IMR-90 (cell line): ENCODE measurements around the gene NAA80. TPM values are rescaled to one million over a fixed set of nuclear protein-coding genes. Genes with fewer than 3 reads are reported as not detected.

Source experiments
- ATAC-seq: fragments of 200-7000 bp; cut with Tn5 transposase; 2 replicates; pipeline ENCODE4 v1.9.1; 2020; ENCODE audit warnings: low read depth, mild to moderate bottlenecking, moderate library complexity
- BruUV-seq: library from RNA; stranded (reverse); fragments of 400-500 nt; replicated peaks from 2 replicates; lab custom pipeline; 2021; lab: Mats Ljungman, UMichigan
- CTCF ChIA-PET: fragments of 300-600 bp; formaldehyde crosslinking; extraction: SDS; loops from one replicate; lab custom pipeline; 2021; ENCODE audit warnings: antibody characterized with exemption; lab: Yijun Ruan, JAX
- POLR2A ChIA-PET: fragments of 300-600 bp; sonication (Branson Sonifier 250); formaldehyde crosslinking; loops from one replicate; lab custom pipeline; 2022; ENCODE audit warnings: antibody characterized with exemption; ENCODE audit not compliant: unreplicated experiment; lab: Charles Lee
- DNase-seq: peaks from one replicate; pipeline ENCODE4 v3.0.0; 2013
- H2AFZ ChIP-seq: replicated peaks from 2 replicates; pipeline ENCODE3; 2013; ENCODE audit warnings: low read length, mild to moderate bottlenecking; ENCODE audit not compliant: poor library complexity
- H2AK5ac ChIP-seq: 2 replicates; pipeline ENCODE4 v1.6.1; 2013; ENCODE audit warnings: low read depth, low read length, inconsistent platforms
- H2AK9ac ChIP-seq: replicated peaks from 2 replicates; pipeline ENCODE3; 2013; ENCODE audit warnings: mild to moderate bottlenecking, low read depth, low read length, moderate library complexity; ENCODE audit not compliant: poor library complexity
- H2BK120ac ChIP-seq: 2 replicates; pipeline ENCODE4 v1.6.1; 2013; ENCODE audit warnings: low read depth, low read length, inconsistent platforms
- H2BK15ac ChIP-seq: 3 replicates; pipeline ENCODE4 v1.6.1; 2013; ENCODE audit warnings: low read depth, low read length, inconsistent platforms
- H2BK20ac ChIP-seq: 2 replicates; pipeline ENCODE4 v1.6.1; 2013; ENCODE audit warnings: low read depth, mild to moderate bottlenecking, inconsistent platforms, low read length, moderate library complexity
- H2BK5ac ChIP-seq: 2 replicates; pipeline ENCODE4 v1.6.1; 2013; ENCODE audit warnings: mild to moderate bottlenecking, low read depth, low read length, inconsistent platforms; ENCODE audit not compliant: poor library complexity, severe bottlenecking
- H3K14ac ChIP-seq: replicated peaks from 2 replicates; pipeline ENCODE4 v1.6.1; 2013; ENCODE audit warnings: low read depth, low read length, inconsistent platforms
- H3K18ac ChIP-seq: 2 replicates; pipeline ENCODE4 v1.6.1; 2013; ENCODE audit warnings: low read depth, low read length, control low read depth
- H3K23ac ChIP-seq: 2 replicates; pipeline ENCODE4 v1.6.1; 2013; ENCODE audit warnings: low read depth, low read length, inconsistent platforms
- H3K27ac ChIP-seq: 2 replicates; pipeline ENCODE4 v1.5.1; 2013; ENCODE audit warnings: mild to moderate bottlenecking, control low read depth, low read length; ENCODE audit not compliant: insufficient read depth
- H3K27me3 ChIP-seq: 2 replicates; pipeline ENCODE4 v1.6.1; 2013; ENCODE audit warnings: low read length; ENCODE audit not compliant: control insufficient read depth, insufficient read depth
- H3K36me3 ChIP-seq: 2 replicates; pipeline ENCODE4 v1.6.1; 2013; ENCODE audit warnings: low read length, mixed read lengths; ENCODE audit not compliant: control insufficient read depth, insufficient read depth
- H3K4ac ChIP-seq: 2 replicates; pipeline ENCODE4 v1.6.1; 2013; ENCODE audit warnings: low read depth, low read length, inconsistent platforms
- H3K4me1 ChIP-seq: 2 replicates; pipeline ENCODE4 v1.6.1; 2013; ENCODE audit warnings: low read length, mixed read lengths; ENCODE audit not compliant: control insufficient read depth, insufficient read depth
- H3K4me2 ChIP-seq: 2 replicates; pipeline ENCODE4 v1.6.1; 2013; ENCODE audit warnings: low read depth, mild to moderate bottlenecking, control low read depth, low read length, moderate library complexity
- H3K4me3 ChIP-seq: 2 replicates; pipeline ENCODE4 v1.5.1; 2013; ENCODE audit warnings: low read depth, mild to moderate bottlenecking, control low read depth, low read length, moderate library complexity; ENCODE audit not compliant: insufficient read depth
- H3K56ac ChIP-seq: 2 replicates; pipeline ENCODE4 v1.6.1; 2013; ENCODE audit warnings: low read length, inconsistent platforms; ENCODE audit not compliant: insufficient read depth; ENCODE audit errors: extremely low read depth
- H3K79me1 ChIP-seq, 2 experiments: 2 replicates each; pipeline ENCODE4 v1.6.1; 2013; ENCODE audit warnings: low read length in 2 of 2, inconsistent platforms in 1 of 2, low read depth in 1 of 2
- H3K9ac ChIP-seq: 2 replicates; pipeline ENCODE4 v1.6.1; 2013; ENCODE audit warnings: low read depth, low read length, control low read depth
- H3K9me1 ChIP-seq: 2 replicates; pipeline ENCODE4 v1.6.1; 2013; ENCODE audit warnings: low read length, inconsistent platforms; ENCODE audit not compliant: insufficient read depth
- H3K9me3 ChIP-seq: 2 replicates; pipeline ENCODE4 v1.6.1; 2013; ENCODE audit warnings: low read length; ENCODE audit not compliant: control insufficient read depth, insufficient read depth
- H4K20me1 ChIP-seq: 2 replicates; pipeline ENCODE4 v1.6.1; 2013; ENCODE audit warnings: low read length, inconsistent platforms; ENCODE audit not compliant: insufficient read depth
- H4K5ac ChIP-seq: 2 replicates; pipeline ENCODE4 v1.6.1; 2013; ENCODE audit warnings: mild to moderate bottlenecking, low read depth, low read length, control low read depth
- H4K8ac ChIP-seq, 2 experiments: 2 replicates each; pipeline ENCODE4 v1.6.1; 2013; ENCODE audit warnings: low read depth in 2 of 2, low read length in 2 of 2, control low read depth in 1 of 2, inconsistent platforms in 1 of 2
- H4K91ac ChIP-seq: 2 replicates; pipeline ENCODE4 v1.6.1; 2013; ENCODE audit warnings: low read depth, low read length, inconsistent platforms; ENCODE audit not compliant: insufficient read depth
- BHLHE40 ChIP-seq: fragments of 150-350 bp; IDR thresholded peaks from 2 replicates; pipeline ENCODE4 v1.6.1; 2016; ENCODE audit warnings: mild to moderate bottlenecking, low read depth, low read length
- CEBPB ChIP-seq: IDR thresholded peaks from 2 replicates; pipeline ENCODE4 v1.6.1; 2012; ENCODE audit warnings: low read depth, low read length, improper control_type of control experiment
- CHD1 ChIP-seq: IDR thresholded peaks from 2 replicates; pipeline ENCODE4 v1.6.1; 2012; ENCODE audit warnings: low read depth, low read length, improper control_type of control experiment
- FOS ChIP-seq: fragments of 150-350 bp; IDR thresholded peaks from 2 replicates; pipeline ENCODE4 v1.6.1; 2016; ENCODE audit warnings: low read depth, low read length
- MAFK ChIP-seq: IDR thresholded peaks from 2 replicates; pipeline ENCODE4 v1.6.1; 2012; ENCODE audit warnings: low read depth, low read length, improper control_type of control experiment
- MAZ ChIP-seq: IDR thresholded peaks from 2 replicates; pipeline ENCODE4 v1.6.1; 2012; ENCODE audit warnings: low read depth, mild to moderate bottlenecking, low read length, improper control_type of control experiment, moderate library complexity, borderline replicate concordance
- MXI1 ChIP-seq: IDR thresholded peaks from 2 replicates; pipeline ENCODE4 v1.6.1; 2012; ENCODE audit warnings: low read depth, mild to moderate bottlenecking, low read length, moderate library complexity, borderline replicate concordance
- NFE2L2 ChIP-seq: fragments of 150-350 bp; IDR thresholded peaks from 2 replicates; pipeline ENCODE4 v1.6.1; 2016; ENCODE audit warnings: low read depth, mild to moderate bottlenecking, low read length
- POLR2A ChIP-seq: IDR thresholded peaks from 2 replicates; pipeline ENCODE4 v1.6.1; 2012; ENCODE audit warnings: mild to moderate bottlenecking, low read depth, low read length
- RAD21 ChIP-seq: IDR thresholded peaks from 2 replicates; pipeline ENCODE4 v1.6.1; 2012; ENCODE audit warnings: low read length, improper control_type of control experiment
- RCOR1 ChIP-seq: IDR thresholded peaks from 2 replicates; pipeline ENCODE4 v1.6.1; 2012; ENCODE audit warnings: mild to moderate bottlenecking, low read length, improper control_type of control experiment; ENCODE audit not compliant: insufficient replicate concordance
- RFX5 ChIP-seq: IDR thresholded peaks from 2 replicates; pipeline ENCODE4 v1.8.0; 2012; ENCODE audit warnings: low read depth, mild to moderate bottlenecking, low read length, moderate library complexity
- WGBS, 2 experiments: methylation state at CpG; one replicate each; pipeline versions ENCODE4 v1.1.5 to v1.1.7; 2013; ENCODE audit warnings: missing lambda C conversion rate in 2 of 2; ENCODE audit not compliant: insufficient read length in 1 of 2; ENCODE audit errors: extremely low coverage in 2 of 2; 5-methylcytosine and 5-hydroxymethylcytosine counted together
- dilution Hi-C: fragments of 300-500 bp; cut with HindIII; formaldehyde crosslinking; loops from one replicate; pipeline ENCODE4 v1.14.3; 2018; ENCODE audit warnings: low sequenced_read_pairs; ENCODE audit not compliant: unreplicated experiment
- in situ Hi-C: fragments of 300-500 bp; cut with MboI; formaldehyde crosslinking; loops from 3 replicates; pipeline ENCODE4 v1.14.3; 2019; ENCODE audit warnings: low sequenced_read_pairs, inconsistent platforms, mixed read lengths
- intact Hi-C: fragments of 100-400 bp; cut with micrococcal nuclease; formaldehyde crosslinking; loops from 2 replicates; pipeline ENCODE4 v1.10.0; 2022
- polyA plus RNA-seq, 3 experiments: library from polyadenylated mRNA; depleted of rRNA; stranded (reverse); fragments of >200 nt; gene quantifications; 2 replicates each; pipeline ENCODE4 v1.2.3, GENCODE V29; 2012; ENCODE audit warnings: low replicate concordance in 1 of 3
- total RNA-seq: library from RNA; depleted of rRNA; stranded (reverse); fragments of >200 nt; gene quantifications from 2 replicates; pipeline ENCODE4 v1.2.3, GENCODE V29; 2012
- TF ChIP-seq, protein P1 (sequence below): conservative IDR thresholded peaks from 2 replicates; pipeline ENCODE4 v1.5.1; 2012; ENCODE audit warnings: mild to moderate bottlenecking, low read depth, low read length, improper control_type of control experiment
- TF ChIP-seq, protein P2 (sequence below): fragments of 150-350 bp; IDR thresholded peaks from 2 replicates; pipeline ENCODE4 v1.6.1; 2017; ENCODE audit warnings: mild to moderate bottlenecking, antibody characterized with exemption, low read length, low read depth
- TF ChIP-seq, protein P3 (sequence below): fragments of 150-350 bp; IDR thresholded peaks from 2 replicates; pipeline ENCODE4 v1.6.1; 2016; ENCODE audit warnings: low read depth, mild to moderate bottlenecking, low read length, moderate library complexity, borderline replicate concordance

The NAA80 gene
- total and polyA plus RNA-seq, 2 of the 4 experiments (the other 2 are of a cell fraction), result 5.0 to 14.4 TPM

DNA sequence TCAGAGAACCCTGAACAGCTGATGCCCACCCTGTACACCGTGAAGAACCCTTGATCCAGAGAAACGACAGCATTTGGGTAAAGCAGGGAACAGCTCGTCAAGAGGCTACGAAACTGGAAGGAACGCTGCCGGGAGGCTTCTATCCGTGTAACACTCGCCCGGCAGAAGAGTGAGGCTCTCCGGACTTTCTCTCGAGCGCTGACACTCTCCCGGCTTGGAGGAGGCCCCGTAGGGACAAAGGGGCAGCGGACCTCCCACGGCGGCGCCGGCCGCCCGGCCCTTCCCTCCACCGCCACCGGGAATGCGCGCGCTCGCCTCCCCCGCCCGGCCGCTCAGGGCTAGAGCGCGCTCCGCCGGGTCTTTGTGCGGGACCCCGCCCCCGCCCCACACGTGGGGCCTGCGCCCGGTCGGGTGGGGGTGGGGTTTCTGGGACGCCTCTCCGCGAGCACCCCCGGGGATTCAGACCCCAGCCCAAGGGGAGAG, 21.7 kb upstream of the NAA80 start:
- peak; percentile 55 for DNase-seq
- no peak for TF ChIP-seq RFX5
- TF ChIP-seq BHLHE40, result no peak
- TF ChIP-seq, protein P1, sequence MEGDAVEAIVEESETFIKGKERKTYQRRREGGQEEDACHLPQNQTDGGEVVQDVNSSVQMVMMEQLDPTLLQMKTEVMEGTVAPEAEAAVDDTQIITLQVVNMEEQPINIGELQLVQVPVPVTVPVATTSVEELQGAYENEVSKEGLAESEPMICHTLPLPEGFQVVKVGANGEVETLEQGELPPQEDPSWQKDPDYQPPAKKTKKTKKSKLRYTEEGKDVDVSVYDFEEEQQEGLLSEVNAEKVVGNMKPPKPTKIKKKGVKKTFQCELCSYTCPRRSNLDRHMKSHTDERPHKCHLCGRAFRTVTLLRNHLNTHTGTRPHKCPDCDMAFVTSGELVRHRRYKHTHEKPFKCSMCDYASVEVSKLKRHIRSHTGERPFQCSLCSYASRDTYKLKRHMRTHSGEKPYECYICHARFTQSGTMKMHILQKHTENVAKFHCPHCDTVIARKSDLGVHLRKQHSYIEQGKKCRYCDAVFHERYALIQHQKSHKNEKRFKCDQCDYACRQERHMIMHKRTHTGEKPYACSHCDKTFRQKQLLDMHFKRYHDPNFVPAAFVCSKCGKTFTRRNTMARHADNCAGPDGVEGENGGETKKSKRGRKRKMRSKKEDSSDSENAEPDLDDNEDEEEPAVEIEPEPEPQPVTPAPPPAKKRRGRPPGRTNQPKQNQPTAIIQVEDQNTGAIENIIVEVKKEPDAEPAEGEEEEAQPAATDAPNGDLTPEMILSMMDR, result no peak
- TF ChIP-seq MAZ, result peak; percentile 82; the same call in 1 of the 2 replicates
- no peak for TF ChIP-seq POLR2A
- no peak for TF ChIP-seq RAD21
- TF ChIP-seq, protein P2, sequence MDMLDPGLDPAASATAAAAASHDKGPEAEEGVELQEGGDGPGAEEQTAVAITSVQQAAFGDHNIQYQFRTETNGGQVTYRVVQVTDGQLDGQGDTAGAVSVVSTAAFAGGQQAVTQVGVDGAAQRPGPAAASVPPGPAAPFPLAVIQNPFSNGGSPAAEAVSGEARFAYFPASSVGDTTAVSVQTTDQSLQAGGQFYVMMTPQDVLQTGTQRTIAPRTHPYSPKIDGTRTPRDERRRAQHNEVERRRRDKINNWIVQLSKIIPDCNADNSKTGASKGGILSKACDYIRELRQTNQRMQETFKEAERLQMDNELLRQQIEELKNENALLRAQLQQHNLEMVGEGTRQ, result peak; percentile 83
- TF ChIP-seq MXI1, result peak; percentile 91
- TF ChIP-seq, protein P3, sequence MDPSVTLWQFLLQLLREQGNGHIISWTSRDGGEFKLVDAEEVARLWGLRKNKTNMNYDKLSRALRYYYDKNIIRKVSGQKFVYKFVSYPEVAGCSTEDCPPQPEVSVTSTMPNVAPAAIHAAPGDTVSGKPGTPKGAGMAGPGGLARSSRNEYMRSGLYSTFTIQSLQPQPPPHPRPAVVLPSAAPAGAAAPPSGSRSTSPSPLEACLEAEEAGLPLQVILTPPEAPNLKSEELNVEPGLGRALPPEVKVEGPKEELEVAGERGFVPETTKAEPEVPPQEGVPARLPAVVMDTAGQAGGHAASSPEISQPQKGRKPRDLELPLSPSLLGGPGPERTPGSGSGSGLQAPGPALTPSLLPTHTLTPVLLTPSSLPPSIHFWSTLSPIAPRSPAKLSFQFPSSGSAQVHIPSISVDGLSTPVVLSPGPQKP, result no peak
- no peak for TF ChIP-seq FOS
- no peak for TF ChIP-seq MAFK
- TF ChIP-seq CHD1, result no peak
- TF ChIP-seq CEBPB, result no peak
- TF ChIP-seq RCOR1, result no peak
- TF ChIP-seq NFE2L2, result no peak

More for the DNA sequence above, 21.7 kb upstream of the NAA80 start:
- no peaks in the 10 kb centered on the region for H3K9me3 ChIP-seq
- peak overlapping the region; percentile 87 for H3K4ac ChIP-seq
- peak overlapping the region; percentile 95 for H2AFZ ChIP-seq
- H4K8ac ChIP-seq, result peak overlapping the region; percentile 20 to 74
- peak overlapping the region; percentile 58 for H3K4me3 ChIP-seq
- peak; percentile 75 for ATAC-seq
- no peak overlapping the region for H2BK20ac ChIP-seq
- H2BK5ac ChIP-seq, result peak overlapping the region; percentile 98
- H2AK9ac ChIP-seq, result peak overlapping the region; percentile 91
- peaks cover 38% of the 10 kb centered on the region for H3K36me3 ChIP-seq
- peak overlapping the region; percentile 98 for H3K27ac ChIP-seq
- H3K14ac ChIP-seq, result peak overlapping the region; percentile 88
- H3K56ac ChIP-seq, result peak overlapping the region; percentile 90
- POLR2A ChIA-PET, result interaction anchor here (0.6 kb wide), 1 partner anchor 26 kb away, joined by 10 read pairs; no protein-coding TSS in a partner anchor
- peak overlapping the region; percentile 79 for H4K91ac ChIP-seq
- no TSS peak for BruUV-seq
- peak overlapping the region; percentile 93 for H3K23ac ChIP-seq
- in situ Hi-C loops, result no loop called here
- no peak overlapping the region; the same call in 2 of the 3 replicates for H2BK15ac ChIP-seq
- peak overlapping the region; percentile 87 for H3K9ac ChIP-seq
- dilution Hi-C loops, result no loop called here
- peak overlapping the region; percentile 96 for H3K4me2 ChIP-seq
- peaks cover 14% of the 10 kb centered on the region; the same call in 1 of the 2 replicates for H4K20me1 ChIP-seq
- peaks cover 26 to 56% of the 10 kb centered on the region in 2 experiments for H3K79me1 ChIP-seq
- H3K4me1 ChIP-seq, result peaks cover 25% of the 10 kb centered on the region
- H2BK120ac ChIP-seq, result peak overlapping the region; percentile 54; the same call in 1 of the 2 replicates
- intact Hi-C loops, result loop anchor here (5.0 kb wide), 1 partner anchor 59 kb away; no protein-coding TSS in a partner anchor
- H2AK5ac ChIP-seq, result peak overlapping the region; percentile 82
- CTCF ChIA-PET, result no interaction called here
- peaks cover 18% of the 10 kb centered on the region for H3K9me1 ChIP-seq
- H4K5ac ChIP-seq, result peak overlapping the region; percentile 17
- peak overlapping the region; percentile 31; the same call in 1 of the 2 replicates for H3K18ac ChIP-seq
- no peaks in the 10 kb centered on the region for H3K27me3 ChIP-seq
- 0% methylated on average over 14 of the region's 45 CpGs; no CpG with 5 or more reads in 1 of the 2 experiments for WGBS, 2 experiments
